Measurements from ENCODE around the gene LAMB3.

Gene LAMB3

GRCh38 chr1:209648346-209648745 lies 3.9 kb downstream of the LAMB3 start (continued):
- TF ChIP-seq TSHZ1 (tag by site-specific recombination; IDR thresholded peaks at IDR 0.05; ENCODE audit: borderline replicate concordance): no peak
- no peak for TF ChIP-seq PRDM2 (tag by site-specific recombination; IDR thresholded peaks at IDR 0.05; ENCODE audit: borderline replicate concordance)
- TF ChIP-seq TRIM28 (IDR thresholded peaks at IDR 0.05; ENCODE audit: borderline replicate concordance, low read length): no peak
- TF ChIP-seq ZBTB7A (tag by site-specific recombination; IDR thresholded peaks at IDR 0.05; ENCODE audit: low read depth): no peak
- no peak for TF ChIP-seq ZNF639 (tag by site-specific recombination; IDR thresholded peaks at IDR 0.05)

- TF ChIP-seq ZNF394 (tag by site-specific recombination; IDR thresholded peaks at IDR 0.05; ENCODE audit: borderline replicate concordance) (no peak), ZNF266 (tag by site-specific recombination; IDR thresholded peaks at IDR 0.05; ENCODE audit: low read depth) (no peak), PATZ1 (tag by site-specific recombination; IDR thresholded peaks at IDR 0.05) (no peak), ZBTB48 (tag by site-specific recombination; IDR thresholded peaks at IDR 0.05) (no peak), OVOL3 (tag by site-specific recombination; IDR thresholded peaks at IDR 0.05) (no peak), HOXA7 (CRISPR knock-in tag; IDR thresholded peaks at IDR 0.05; ENCODE audit: borderline replicate concordance) (no peak), ZNF449 (tag by site-specific recombination; IDR thresholded peaks at IDR 0.05) (no peak), ZNF621 (tag by site-specific recombination; IDR thresholded peaks at IDR 0.05) (no peak), ZNF558 (tag by site-specific recombination; IDR thresholded peaks at IDR 0.05) (no peak), ZNF670 (tag by site-specific recombination; IDR thresholded peaks at IDR 0.05; ENCODE audit: low read depth) (no peak), EGR2 (tag by site-specific recombination; IDR thresholded peaks at IDR 0.05; ENCODE audit: low read depth) (no peak), GLI2 (tag by site-specific recombination; IDR thresholded peaks at IDR 0.05; ENCODE audit: borderline replicate concordance, low read depth) (no peak)
- CTCF ChIA-PET: interaction anchor here (0.6 to 1.7 kb wide), 5 partner anchors 21 to 181 kb away, joined by 3 to 6 read pairs (median 4); no protein-coding TSS in a partner anchor
- H3K9me3 ChIP-seq (ENCODE audit: control insufficient read depth, insufficient read depth, low read depth, low read length): no peaks in the 10 kb centered on the region
- H3K36me3 ChIP-seq (ENCODE audit: control insufficient read depth in 2 of 2, insufficient read depth in 1 of 2, low read length in 2 of 2): no peaks in the 10 kb centered on the region
- H3K4me3 ChIP-seq (ENCODE audit: low read depth, low read length): no peak overlapping the region
- no peak overlapping the region for H3K27ac ChIP-seq (ENCODE audit: extremely low read depth, low read depth, low read length)
- POLR2A ChIA-PET: no interaction called here
- peaks cover 7% of the 10 kb centered on the region; the same call in 1 of the 2 replicates for H3K4me1 ChIP-seq (ENCODE audit: control insufficient read depth, insufficient read depth, low read length)
These were observed 5.1 kb downstream of the LAMB3 start for GRCh38 chr1:209647156-209647555.

Measured in HEK293 (cell line).